ENCODE results near the gene ATP11C. TPM values are rescaled to one million over a fixed set of nuclear protein-coding genes. Genes with fewer than 3 reads are reported as not detected.

Gene ATP11C
- total and polyA plus RNA-seq, 2 experiments from 2014 or later, result 44.0 to 90.7 TPM

GRCh38 chrX:139945075-139945474 is 12.2 kb upstream of the ATP11C start (continued):
- TF ChIP-seq ZNF462 (CRISPR knock-in tag; IDR thresholded peaks at IDR 0.05) (no peak), CTCF (conservative IDR thresholded peaks at IDR 0.05; ENCODE audit: low read depth in 2 of 2) (no peak), EZH2 (IDR thresholded peaks at IDR 0.05; ENCODE audit: low read depth, unreplicated experiment) (no peak), ZNF331 (CRISPR knock-in tag; IDR thresholded peaks at IDR 0.05; ENCODE audit: low read depth) (no peak), ZNF114 (CRISPR knock-in tag; IDR thresholded peaks at IDR 0.05) (no peak)

GRCh38 chrX:139936259-139936658 is 3.4 kb upstream of the ATP11C start:
- Histone ChIP-seq H3K27me3 (ENCODE audit: insufficient read depth) (no peaks in the 10 kb centered on the region), H3K27ac (ENCODE audit: low read depth) (no peak overlapping the region), H3K36me3 (ENCODE audit: insufficient read depth) (no peaks in the 10 kb centered on the region), H2AFZ (no peak overlapping the region), H3K4me3 (peak overlapping the region; percentile 30; the same call in 1 of the 2 replicates), H4K20me1 (replicated peaks; ENCODE audit: insufficient read depth) (no peaks in the 10 kb centered on the region), H3K9me2 (ENCODE audit: insufficient read depth) (no peaks in the 10 kb centered on the region), H3K79me2 (replicated peaks; ENCODE audit: insufficient read depth) (peaks cover 2% of the 10 kb centered on the region), H3K4me2 (peak overlapping the region; percentile 66), H3K4me1 (ENCODE audit: insufficient read depth) (peaks cover 10% of the 10 kb centered on the region), H3F3A (replicated peaks; ENCODE audit: low read depth) (no peaks in the 10 kb centered on the region)
- no peaks in the 10 kb centered on the region for H3K9me3 Mint-ChIP-seq
- peaks cover 19% of the 10 kb centered on the region; the same call in 2 of the 3 replicates for H3K4me1 Mint-ChIP-seq
- H3K4me3 Mint-ChIP-seq, result peak overlapping the region; percentile 52; the same call in 2 of the 3 replicates
- DNase-seq (ENCODE audit: low spot score), result peak; percentile 38
- no peaks in the 10 kb centered on the region for H3K36me3 Mint-ChIP-seq (ENCODE audit: low read depth)
- no peak overlapping the region for H3K27ac Mint-ChIP-seq
- TF ChIP-seq ZNF331 (CRISPR knock-in tag; IDR thresholded peaks at IDR 0.05; ENCODE audit: low read depth) (no peak), CTCF (conservative IDR thresholded peaks at IDR 0.05; ENCODE audit: low read depth in 2 of 2) (peak in 1 of 2 experiments; percentile 24; a peak in 1 of 4 replicates)
- H3K27me3 Mint-ChIP-seq (ENCODE audit: insufficient read depth, low read depth, poor library complexity), result peaks cover 6% of the 10 kb centered on the region
- ATAC-seq, result no peak

Measured in GM23338 (cell line).